Activated CD8-positive, alpha-beta memory T cell treated with anti-CD3 and anti-CD28 coated beads, Interleukin-2, amount 50 U/mL, for 4 hours (primary cell): ENCODE results near the gene ACTL7A.
"Not testable (repeated sequence)": the region's sequence is repeated elsewhere in the genome, so short reads cannot be mapped to it uniquely, and the experiment has no call there.

ENCODE experiments used
- DNase-seq: peaks from one replicate; pipeline ENCODE4 v3.0.0-alpha.2; 2020

Gene ACTL7A

GRCh38 chr9:108861997-108862396 lies at the start of gene ACTL7A:
Gene ACTL7A, plus strand, starts transcription at chr9:108862266. Its CDS starts 57 bp downstream, at chr9:108862323.
- no peak for DNase-seq

GRCh38 chr9:108812396-108813025 lies 49.6 kb upstream of the ACTL7A start:
- no peak for DNase-seq

GRCh38 chr9:108813951-108814601 lies 48.0 kb upstream of the ACTL7A start:
- DNase-seq: no peak

- DNase-seq: no peak
Measured at GRCh38 chr9:108815156-108815555, 46.9 kb upstream of the ACTL7A start.

DNA sequence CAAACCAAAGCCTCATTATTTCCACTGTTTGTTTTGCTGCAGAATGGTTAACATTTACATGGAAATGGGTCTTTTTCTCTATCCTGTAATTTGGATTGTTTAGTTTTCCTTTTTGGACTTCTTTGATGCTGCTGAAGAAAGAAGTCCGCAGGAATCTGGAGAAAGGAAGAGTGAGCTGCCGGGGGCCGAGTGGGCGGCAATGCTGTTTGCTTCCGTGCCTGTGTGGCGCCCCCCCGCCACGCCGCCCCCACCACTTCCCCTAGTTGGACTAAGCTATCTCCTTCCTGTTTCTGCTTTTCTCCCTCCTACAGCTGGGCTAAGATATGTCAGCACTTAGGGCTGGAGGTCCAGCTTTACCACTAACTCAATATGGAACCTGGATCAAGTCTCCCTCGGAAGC lies 46.0 kb upstream of the ACTL7A start:
- no peak for DNase-seq

DNA sequence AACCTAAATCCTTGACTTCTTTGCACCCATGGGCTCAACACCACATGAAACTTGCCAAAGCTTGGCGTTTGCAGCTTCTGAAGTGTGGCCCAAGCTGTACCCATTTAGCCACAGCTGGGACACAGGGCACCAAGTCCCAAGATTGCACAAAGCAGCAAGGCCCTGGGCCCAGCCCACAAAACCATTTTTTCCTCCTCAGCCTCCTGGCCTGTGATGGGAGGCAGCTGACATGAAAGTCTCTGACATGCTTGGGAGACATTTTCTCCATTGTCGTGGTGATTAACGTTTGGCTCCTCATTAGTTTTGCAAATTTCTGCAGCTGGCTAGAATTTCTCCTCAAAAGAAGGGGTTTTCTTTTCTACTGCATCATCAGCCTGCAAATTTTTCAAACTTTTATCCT lies 38.2 kb upstream of the ACTL7A start:
- no peak for DNase-seq

- DNase-seq: no peak
Measured at GRCh38 chr9:108830272-108830671, 31.8 kb upstream of the ACTL7A start.

DNA sequence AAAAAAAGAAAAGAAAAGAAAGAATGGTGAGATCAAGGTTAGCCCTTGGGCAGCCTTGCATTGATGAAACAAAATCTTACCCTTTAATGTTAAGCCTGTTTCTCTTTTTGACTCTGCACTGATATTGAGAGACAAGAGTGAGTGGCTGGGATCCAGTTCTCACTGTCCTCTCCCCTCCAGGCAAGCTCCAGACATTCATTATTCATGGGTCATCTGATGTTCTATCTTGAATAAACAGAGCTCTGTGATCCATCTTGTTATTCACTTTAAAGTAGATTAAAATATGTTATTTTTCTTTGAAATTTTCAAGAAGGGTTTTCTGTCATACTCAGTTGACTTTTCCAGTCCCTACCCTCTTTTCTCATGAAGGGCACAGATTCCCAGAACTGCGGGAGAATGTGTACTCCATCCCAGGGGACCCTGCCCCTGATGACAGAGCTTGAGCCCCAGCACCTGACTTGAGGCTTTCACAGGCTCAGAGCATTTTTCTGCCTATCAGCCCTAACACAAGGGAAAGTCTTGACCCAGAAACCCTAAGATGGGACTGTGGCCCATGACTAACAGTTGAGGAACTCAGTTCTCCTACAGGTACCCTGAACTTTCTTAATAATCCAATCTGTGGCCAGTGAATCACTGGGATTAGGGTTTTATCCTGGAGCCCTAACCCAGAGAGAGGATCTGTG lies 30.4 kb upstream of the ACTL7A start:
- DNase-seq: no peak

- DNase-seq: no peak
Measured at GRCh38 chr9:108832179-108832500, 29.9 kb upstream of the ACTL7A start.

DNA sequence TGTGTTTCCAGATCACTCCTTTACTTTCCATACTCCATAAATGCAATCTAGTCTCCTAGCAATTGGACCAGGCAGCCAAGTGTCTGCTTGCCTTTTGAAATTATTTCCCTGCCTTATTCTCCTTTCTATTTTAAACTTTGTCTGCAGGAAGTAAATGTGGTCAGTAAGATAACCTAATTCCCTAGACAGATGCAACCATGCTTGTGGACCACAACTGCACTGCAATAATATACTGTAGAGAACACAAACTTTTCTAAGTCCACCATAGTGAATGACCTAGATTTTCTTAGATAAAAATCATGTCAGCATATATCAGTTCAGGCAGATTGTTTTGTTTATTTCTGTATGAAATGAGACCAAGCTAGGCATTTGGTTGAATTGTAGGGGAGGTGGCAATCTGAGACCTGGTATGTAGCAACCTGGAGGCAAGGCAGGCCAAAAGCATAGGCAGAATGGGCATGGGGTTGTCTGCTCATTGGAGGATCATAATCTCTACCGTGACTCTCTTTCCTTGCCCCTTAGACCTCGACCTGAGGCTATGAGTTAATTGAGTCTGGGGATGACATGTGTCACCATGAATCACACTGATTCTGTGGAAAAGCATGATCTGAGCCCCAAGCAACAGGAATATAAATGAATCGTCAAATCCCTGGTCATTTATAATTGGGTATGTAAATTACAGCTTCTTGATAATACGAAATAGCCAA lies 27.0 kb upstream of the ACTL7A start:
- DNase-seq: no peak

GRCh38 chr9:108835831-108836230 lies 26.2 kb upstream of the ACTL7A start:
- no peak for DNase-seq

GRCh38 chr9:108836319-108836718 lies 25.7 kb upstream of the ACTL7A start:
- DNase-seq: no peak

DNA sequence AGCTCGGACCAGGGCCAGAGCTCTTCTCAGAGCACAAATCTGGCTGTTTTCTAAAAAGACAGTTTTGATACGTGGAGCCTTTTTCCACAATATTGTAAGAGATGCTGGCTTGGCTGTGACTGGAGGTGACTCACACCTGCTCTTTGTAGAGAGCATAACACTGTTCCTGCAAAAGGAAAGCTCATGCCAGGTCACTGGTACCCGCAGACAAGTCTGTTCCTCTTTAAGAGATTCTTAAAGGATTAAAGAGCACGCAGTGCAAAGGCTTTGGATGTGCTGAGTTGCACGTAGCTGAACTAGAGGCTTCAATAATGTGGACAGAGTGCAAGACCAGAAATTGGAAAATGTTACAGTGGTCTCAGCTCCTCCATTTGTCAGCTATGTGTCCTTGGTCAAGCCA lies 25.3 kb upstream of the ACTL7A start:
- DNase-seq: no peak

GRCh38 chr9:108837530-108837929 lies 24.5 kb upstream of the ACTL7A start:
- DNase-seq: no peak

- no peak for DNase-seq
Measured at GRCh38 chr9:108838017-108838416, 24.0 kb upstream of the ACTL7A start.

DNA sequence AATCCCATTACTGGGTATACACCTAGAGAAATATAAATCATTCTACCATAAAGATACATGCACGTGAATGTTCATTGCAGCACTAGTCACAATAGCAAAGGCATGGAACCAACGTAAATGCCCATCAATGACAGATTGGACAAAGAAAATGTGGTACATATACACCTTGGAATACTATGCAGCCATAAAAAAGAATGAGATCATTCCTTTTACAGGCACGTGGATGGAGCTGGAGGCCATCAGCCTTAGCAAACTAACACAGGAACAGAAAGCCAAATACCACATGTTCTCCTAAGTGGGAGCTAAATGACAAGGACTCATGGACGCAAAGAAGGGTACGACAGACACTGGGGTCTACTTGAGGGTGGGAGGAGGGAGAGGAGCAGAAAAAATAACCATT lies 22.5 kb upstream of the ACTL7A start:
- DNase-seq: not testable (repeated sequence)

- no peak for DNase-seq
Measured at GRCh38 chr9:108842610-108843295, 19.3 kb upstream of the ACTL7A start.

GRCh38 chr9:108844391-108844790 lies 17.7 kb upstream of the ACTL7A start:
- DNase-seq: no peak

GRCh38 chr9:108844856-108845255 lies 17.2 kb upstream of the ACTL7A start:
- no peak for DNase-seq

DNA sequence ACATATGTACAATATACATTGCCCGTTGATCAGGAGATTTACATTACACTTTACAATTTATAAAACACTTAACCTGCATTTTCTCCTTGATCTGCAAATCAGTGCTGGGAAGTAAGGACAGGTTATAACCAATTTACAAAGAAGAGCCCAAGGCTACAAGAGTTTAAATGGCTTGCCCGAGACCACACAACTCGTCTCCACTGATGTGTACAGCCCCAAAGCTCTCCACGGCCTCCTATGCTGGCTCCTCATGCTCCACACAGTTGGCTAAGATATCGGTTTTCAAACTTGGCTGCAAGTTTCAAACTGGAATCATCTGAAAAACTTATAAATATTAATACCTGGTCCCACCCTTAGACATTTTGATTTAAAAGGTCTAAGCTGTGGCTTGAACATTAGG lies 16.6 kb upstream of the ACTL7A start:
- no peak for DNase-seq

GRCh38 chr9:108845947-108846346 lies 16.1 kb upstream of the ACTL7A start:
- no peak for DNase-seq

DNA sequence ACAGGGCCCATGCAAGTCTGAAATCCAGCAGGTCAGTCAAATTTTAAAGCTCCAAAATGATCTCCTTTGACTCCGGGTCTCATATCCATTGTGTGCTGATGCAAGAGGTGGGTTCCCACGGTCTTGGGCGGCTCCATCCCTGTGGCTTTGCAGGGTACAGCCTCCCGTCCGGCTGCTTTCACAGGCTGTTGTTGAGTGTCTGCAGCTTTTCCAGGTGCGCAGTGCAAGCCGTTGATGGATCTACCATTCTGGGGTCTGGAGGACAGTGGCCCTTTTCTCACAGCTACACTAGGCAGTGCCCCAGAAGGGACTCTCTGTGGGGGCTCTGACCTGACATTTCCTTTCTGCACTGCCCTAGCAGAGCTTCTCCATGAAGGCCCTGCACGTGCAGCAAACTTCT lies 13.8 kb upstream of the ACTL7A start:
- not testable (repeated sequence) for DNase-seq

DNA sequence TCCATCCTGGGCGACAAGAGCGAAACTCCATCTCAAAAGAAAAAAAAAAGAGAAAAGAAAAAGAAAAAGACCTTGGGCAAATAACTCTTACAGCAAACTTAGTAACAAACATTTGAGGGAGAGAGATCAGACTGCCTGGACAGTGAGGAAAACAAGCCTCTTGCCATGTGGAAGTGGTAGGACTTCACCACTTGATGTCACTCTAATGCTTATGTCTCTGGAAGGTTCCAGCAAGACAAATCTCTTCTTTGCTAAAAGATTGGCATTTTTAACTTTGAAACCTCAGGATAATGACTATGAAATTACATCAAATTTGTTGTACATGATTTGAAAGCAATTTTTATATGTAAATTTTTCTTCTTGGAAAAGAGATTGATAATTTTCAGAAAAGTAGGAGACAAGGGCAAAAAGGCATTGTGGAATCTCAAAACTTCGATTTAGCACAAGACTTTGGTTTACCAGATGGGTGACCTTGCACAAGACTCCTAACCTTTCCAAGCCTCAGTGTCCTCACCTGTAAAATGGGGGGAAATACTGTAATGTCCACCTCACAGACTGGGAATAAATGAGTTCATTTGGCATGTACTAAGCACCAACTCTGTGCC lies 11.7 kb upstream of the ACTL7A start:
- DNase-seq: no peak
